HG02884 (cell line): ENCODE results near the gene AHCYL2.
"Not testable (repeated sequence)": the region's sequence is repeated elsewhere in the genome, so short reads cannot be mapped to it uniquely, and the experiment has no call there.

Source experiments
- ATAC-seq: cut with Tn5 transposase; IDR thresholded peaks from one replicate; pipeline ENCODE4 v1.9.1; 2021; ENCODE audit warnings: mild to moderate bottlenecking, moderate library complexity; ENCODE audit not compliant: unreplicated experiment

Gene AHCYL2

DNA sequence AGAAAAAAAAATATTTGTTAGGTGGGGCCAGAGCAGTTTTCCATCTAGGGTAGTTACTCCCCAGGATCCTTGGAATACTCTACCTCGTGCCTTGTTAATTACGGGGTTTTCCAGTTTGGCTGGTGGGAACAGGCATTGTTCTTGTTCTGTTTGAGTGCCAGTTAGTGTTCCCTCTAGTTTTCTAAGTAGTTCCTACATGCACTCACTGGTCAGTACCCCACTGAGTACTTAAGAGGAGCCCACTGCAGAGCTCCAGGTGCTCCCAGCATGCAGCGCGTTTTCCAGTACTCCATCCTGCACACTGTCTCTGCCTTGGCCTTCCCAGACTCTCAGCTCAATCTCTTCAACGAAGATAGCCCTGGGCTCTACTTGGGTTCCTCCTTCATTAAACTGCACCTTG lies 58.0 kb downstream of the AHCYL2 start:
- no peak for ATAC-seq

DNA sequence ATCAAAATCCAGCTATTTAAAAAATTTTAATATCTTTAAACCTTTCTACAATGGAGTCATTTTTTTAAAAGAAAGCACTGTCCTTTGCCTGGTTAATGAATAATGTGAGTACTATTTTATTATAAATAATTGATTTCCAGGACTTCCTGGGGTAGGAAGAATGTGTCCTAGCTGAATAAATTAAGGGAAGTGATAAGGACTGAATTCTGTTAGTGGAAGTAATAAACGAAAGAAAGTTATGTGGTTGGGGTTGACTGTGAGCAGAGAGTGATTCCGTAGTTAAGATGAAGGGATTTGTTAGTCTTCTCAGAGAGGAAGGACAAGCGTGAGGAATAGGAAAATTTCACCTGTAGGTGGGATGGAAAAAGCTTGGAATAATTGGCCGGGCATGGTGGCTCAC lies 59.1 kb downstream of the AHCYL2 start:
- ATAC-seq = no peak

- no peak for ATAC-seq
Observed at GRCh38 chr7:129285111-129285510, 60.3 kb downstream of the AHCYL2 start.

DNA sequence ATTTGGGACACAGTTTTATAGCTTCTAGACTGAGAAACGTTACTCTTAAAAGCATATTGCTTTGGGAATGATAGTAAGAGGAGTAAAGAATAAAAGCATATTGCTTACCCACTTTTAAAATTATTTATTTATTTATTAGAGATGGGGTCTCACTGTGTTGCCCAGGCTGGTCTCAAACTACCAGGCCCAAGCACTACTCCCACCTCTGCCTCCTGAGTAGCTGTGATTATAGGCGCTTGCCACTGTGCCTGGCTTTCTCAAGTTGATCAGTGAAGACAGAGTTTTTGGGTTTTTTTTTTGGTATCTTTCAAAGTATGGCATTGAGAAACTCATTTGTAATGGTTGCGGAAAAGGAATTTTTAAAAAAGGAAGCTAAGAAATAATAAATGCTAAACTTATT lies 68.0 kb downstream of the AHCYL2 start:
- no peak for ATAC-seq

- ATAC-seq = no peak
Observed at GRCh38 chr7:129295015-129295423, 70.2 kb downstream of the AHCYL2 start.

GRCh38 chr7:129298268-129298893 lies 73.6 kb downstream of the AHCYL2 start:
- ATAC-seq = no peak

DNA sequence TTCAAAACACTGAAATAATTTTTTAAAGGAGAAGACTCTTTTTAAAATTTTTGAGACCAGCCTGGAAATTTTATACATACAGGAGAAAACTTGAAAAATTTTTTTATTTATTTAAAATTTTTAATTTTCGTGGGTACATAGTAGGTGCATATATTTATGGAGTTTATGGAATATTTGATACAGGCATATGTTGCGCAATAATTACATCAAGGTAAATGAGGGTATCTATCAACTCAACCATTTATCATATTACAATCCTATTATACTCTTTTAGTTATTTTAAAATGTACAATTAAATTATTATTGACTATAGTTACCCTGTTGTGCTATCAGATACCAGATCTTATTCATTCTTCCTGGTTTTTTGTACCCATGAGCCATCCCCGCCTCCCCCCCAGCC lies 75.1 kb downstream of the AHCYL2 start:
- no peak for ATAC-seq

- not testable (repeated sequence) for ATAC-seq
Observed at GRCh38 chr7:129300299-129300698, 75.5 kb downstream of the AHCYL2 start.

GRCh38 chr7:129307592-129307991 lies 82.8 kb downstream of the AHCYL2 start:
- no peak for ATAC-seq

DNA sequence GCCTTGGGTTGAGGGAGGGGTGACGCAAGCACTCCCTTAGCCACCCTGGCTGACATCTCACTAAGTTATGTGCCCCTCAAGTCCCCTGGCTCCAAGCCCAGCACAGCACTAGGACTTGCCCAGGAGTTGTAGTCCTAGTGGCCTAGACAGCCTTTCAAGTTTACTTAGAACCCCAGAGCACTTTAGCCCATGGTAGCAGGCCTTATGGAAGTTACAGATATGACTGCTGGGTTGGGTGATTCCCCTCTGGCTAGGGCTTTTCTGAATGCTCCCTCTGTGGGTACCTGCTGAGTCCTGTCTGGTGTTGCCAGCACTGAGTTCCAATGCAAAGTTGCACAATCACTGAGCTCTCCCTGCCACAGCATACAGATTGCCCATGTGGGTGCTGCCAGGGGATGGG lies 83.2 kb downstream of the AHCYL2 start:
- ATAC-seq = no peak

DNA sequence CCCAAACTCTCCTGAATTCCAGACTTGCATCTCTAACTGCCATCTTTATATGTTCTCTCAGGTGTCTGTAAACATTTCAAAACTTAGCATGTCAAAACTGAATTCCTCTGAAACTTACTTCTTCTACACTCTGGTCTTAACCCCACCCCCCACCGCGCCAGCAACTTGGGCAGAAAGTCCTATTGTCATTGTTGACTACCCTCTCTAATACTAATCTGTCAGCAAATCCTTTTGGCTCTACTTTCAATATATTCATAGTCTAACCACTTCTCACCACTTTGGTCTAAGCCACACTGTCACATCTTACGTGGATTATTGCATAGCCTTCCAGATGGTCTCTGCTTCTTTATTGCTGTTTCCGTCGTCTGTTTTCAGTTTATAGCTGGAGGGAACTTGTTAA lies 86.6 kb downstream of the AHCYL2 start:
- no peak for ATAC-seq

DNA sequence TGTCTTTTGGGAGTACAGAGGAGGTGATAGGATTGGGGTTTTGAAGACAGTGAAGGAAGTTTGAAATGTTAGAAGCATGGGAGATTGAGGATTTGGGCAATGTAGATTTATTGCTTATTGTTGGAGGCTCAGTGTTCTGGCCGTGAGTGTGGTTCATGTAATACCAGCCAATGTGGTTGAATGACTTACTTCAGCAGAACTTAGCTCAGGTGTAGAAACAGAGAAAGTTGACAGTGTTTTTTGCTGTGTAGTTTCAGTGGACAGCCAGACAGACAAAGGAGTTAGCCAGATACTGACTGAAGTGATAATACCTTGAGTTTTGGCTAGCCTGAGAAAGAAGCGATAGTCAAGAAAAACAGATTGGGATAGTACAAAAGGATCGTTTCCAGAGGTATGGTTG lies 88.5 kb downstream of the AHCYL2 start:
- ATAC-seq = no peak

GRCh38 chr7:129315960-129316359 lies 91.1 kb downstream of the AHCYL2 start:
- ATAC-seq = no peak

GRCh38 chr7:129317450-129317849 lies 92.6 kb downstream of the AHCYL2 start:
- ATAC-seq = no peak

- ATAC-seq = no peak
Observed at GRCh38 chr7:129327076-129327475, 102.2 kb downstream of the AHCYL2 start.

- ATAC-seq = no peak
Observed at GRCh38 chr7:129332254-129333035, 107.6 kb downstream of the AHCYL2 start.

DNA sequence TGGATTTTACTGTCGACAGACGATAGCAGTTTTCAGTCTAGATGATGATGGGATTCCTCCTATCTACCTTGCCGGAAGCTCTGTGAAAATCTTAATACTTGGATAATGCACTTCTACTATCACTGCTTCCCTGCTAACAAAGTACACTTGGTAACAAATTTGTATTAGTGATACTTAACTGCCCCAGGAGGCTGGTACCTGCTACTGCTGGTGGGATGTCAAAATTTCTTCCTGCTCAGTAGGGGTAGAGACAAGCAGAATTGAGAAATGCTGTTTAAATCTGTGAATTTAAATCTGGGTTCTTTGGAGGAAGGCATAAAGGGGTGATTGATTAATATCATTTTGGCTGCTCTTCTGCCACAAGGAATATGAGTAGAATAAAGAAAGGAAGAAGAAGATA lies 109.6 kb downstream of the AHCYL2 start:
- ATAC-seq = no peak

- no peak for ATAC-seq
Observed at GRCh38 chr7:129338450-129338849, 113.6 kb downstream of the AHCYL2 start.

GRCh38 chr7:129341212-129341611 lies 116.4 kb downstream of the AHCYL2 start:
- no peak for ATAC-seq

- no peak for ATAC-seq
Observed at GRCh38 chr7:129341816-129342806, 117.3 kb downstream of the AHCYL2 start.

- ATAC-seq = no peak
Observed at GRCh38 chr7:129343099-129343700, 118.4 kb downstream of the AHCYL2 start.
